Neural progenitor cell (in vitro differentiated cells): ENCODE measurements around the gene PRR23E. TPM values are rescaled to one million over a fixed set of nuclear protein-coding genes. Genes with fewer than 3 reads are reported as not detected.

Source experiments
- DNase-seq: peaks from one replicate; pipeline ENCODE4 v3.0.0-alpha.2; 2016; ENCODE audit warnings: low spot score
- H2AFZ ChIP-seq: fragments of 200-600 bp; sonication (generic); replicated peaks from 2 replicates; pipeline ENCODE4 v1.6.1; 2016; ENCODE audit warnings: antibody characterized with exemption
- H3F3A ChIP-seq: fragments of 200-600 bp; sonication (generic); 2 replicates; pipeline ENCODE4 v1.6.1; 2016; ENCODE audit warnings: antibody characterized with exemption, low read depth
- H3K27ac ChIP-seq: fragments of 200-600 bp; sonication (generic); 2 replicates; pipeline ENCODE4 v1.5.1; 2016; ENCODE audit warnings: mild to moderate bottlenecking
- H3K27me3 ChIP-seq: fragments of 200-600 bp; sonication (generic); 2 replicates; pipeline ENCODE4 v1.6.1; 2016; ENCODE audit warnings: mild to moderate bottlenecking, moderate library complexity
- H3K36me3 ChIP-seq: fragments of 200-600 bp; sonication (generic); 2 replicates; pipeline ENCODE4 v1.5.1; 2016
- H3K4me1 ChIP-seq: fragments of 200-600 bp; sonication (generic); 2 replicates; pipeline ENCODE4 v1.6.1; 2016; ENCODE audit warnings: mixed run types
- H3K4me2 ChIP-seq: fragments of 200-600 bp; sonication (generic); 2 replicates; pipeline ENCODE4 v1.6.1; 2016
- H3K4me3 ChIP-seq: fragments of 200-600 bp; sonication (generic); 2 replicates; pipeline ENCODE4 v1.5.1; 2016
- H3K79me2 ChIP-seq: fragments of 200-600 bp; sonication (generic); 2 replicates; pipeline ENCODE4 v1.6.1; 2016; ENCODE audit warnings: low read depth
- H3K9ac ChIP-seq: fragments of 200-600 bp; sonication (generic); 2 replicates; pipeline ENCODE4 v1.6.1; 2016
- H3K9me3 ChIP-seq: fragments of 200-600 bp; sonication (generic); 2 replicates; pipeline ENCODE4 v1.5.1; 2016; ENCODE audit warnings: low read depth
- H4K20me1 ChIP-seq: fragments of 200-600 bp; sonication (generic); 2 replicates; pipeline ENCODE4 v1.6.1; 2016; ENCODE audit warnings: low read depth
- H3K27ac Mint-ChIP-seq: 3 replicates; pipeline ENCODE4 v1.8.0; 2021; ENCODE audit warnings: mixed read lengths
- H3K27me3 Mint-ChIP-seq: 2 replicates; pipeline ENCODE4 v1.8.0; 2022; ENCODE audit warnings: low read depth, mild to moderate bottlenecking, inconsistent platforms, moderate library complexity, mixed read lengths; ENCODE audit not compliant: insufficient read depth
- H3K36me3 Mint-ChIP-seq: 3 replicates; pipeline ENCODE4 v1.8.0; 2021; ENCODE audit warnings: mixed read lengths
- H3K4me1 Mint-ChIP-seq: 3 replicates; pipeline ENCODE4 v1.8.0; 2021; ENCODE audit warnings: mixed read lengths
- H3K4me3 Mint-ChIP-seq: 3 replicates; pipeline ENCODE4 v1.8.0; 2021; ENCODE audit warnings: mild to moderate bottlenecking, moderate library complexity, mixed read lengths
- H3K9me3 Mint-ChIP-seq: 3 replicates; pipeline ENCODE4 v1.8.0; 2020; ENCODE audit warnings: mixed read lengths
- EZH2 ChIP-seq: fragments of 200-600 bp; sonication (generic); IDR thresholded peaks from 2 replicates; pipeline ENCODE4 v1.6.1; 2017; ENCODE audit warnings: antibody characterized with exemption, mild to moderate bottlenecking, moderate library complexity
- EZH2phosphoT487 ChIP-seq: fragments of 200-600 bp; sonication (generic); IDR thresholded peaks from 2 replicates; pipeline ENCODE4 v1.6.1; 2017; ENCODE audit warnings: antibody characterized with exemption
- total RNA-seq: library from RNA; depleted of rRNA; stranded (reverse); fragments of >200 nt; gene quantifications from 2 replicates; pipeline ENCODE4 v1.2.3, GENCODE V29; 2015; ENCODE audit warnings: low replicate concordance
- TF ChIP-seq, protein P1 (sequence below): fragments of 200-600 bp; sonication (generic); IDR thresholded peaks from 2 replicates; pipeline ENCODE4 v1.5.1; 2017; ENCODE audit warnings: antibody characterized with exemption, mild to moderate bottlenecking

PRR23E gene
- total RNA-seq, 1 donor from 2014 or later = not detected

DNA sequence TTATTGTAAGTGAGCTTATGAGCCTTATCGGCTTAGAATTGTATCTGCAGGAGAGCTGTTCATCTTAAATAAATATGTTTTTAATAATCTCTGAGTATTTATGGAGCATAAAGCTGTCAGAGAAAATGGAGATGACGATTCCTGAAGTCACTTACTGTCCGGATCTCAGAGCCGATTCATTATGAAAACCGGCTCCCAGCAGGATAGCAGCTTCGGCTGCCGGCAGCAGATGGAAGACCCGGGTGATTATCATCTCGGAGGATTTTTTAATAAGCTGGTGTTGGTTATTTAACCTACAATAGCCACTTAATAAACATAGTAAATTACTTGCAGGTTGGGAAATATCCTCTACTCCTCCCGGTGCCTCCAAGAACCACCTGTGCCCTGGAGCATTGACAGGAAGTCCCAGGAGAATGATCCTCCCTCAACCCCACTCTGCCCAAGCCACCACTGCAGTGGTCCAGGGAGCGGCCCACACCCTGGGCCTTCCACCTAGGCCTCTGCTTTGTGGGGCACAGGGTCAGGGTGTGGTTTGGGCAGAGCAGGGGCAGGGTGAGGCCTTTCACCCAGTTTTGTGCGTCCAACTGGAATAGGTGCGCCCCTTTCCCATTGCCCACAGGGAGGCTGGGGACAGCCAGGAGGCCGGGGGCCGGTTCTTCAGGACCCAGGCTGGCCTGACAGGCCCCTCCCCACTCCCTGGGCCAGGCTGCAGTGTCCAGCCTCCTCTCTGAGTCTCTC is 42.2 kb upstream of the PRR23E start:
- Mint-ChIP-seq H3K27ac (no peak overlapping the region), H3K4me3 (no peak overlapping the region), H3K4me1 (no peaks in the 10 kb centered on the region), H3K9me3 (no peaks in the 10 kb centered on the region), H3K27me3 (peaks cover 9% of the 10 kb centered on the region), H3K36me3 (no peaks in the 10 kb centered on the region)
- Histone ChIP-seq H3K4me3 (no peak overlapping the region), H3K4me2 (no peak overlapping the region), H4K20me1 (no peaks in the 10 kb centered on the region), H3K4me1 (no peaks in the 10 kb centered on the region), H3K36me3 (no peaks in the 10 kb centered on the region), H3F3A (peaks cover 4% of the 10 kb centered on the region), H3K27ac (no peak overlapping the region), H2AFZ (no peak overlapping the region), H3K79me2 (no peaks in the 10 kb centered on the region), H3K9me3 (no peaks in the 10 kb centered on the region), H3K9ac (no peak overlapping the region), H3K27me3 (no peaks in the 10 kb centered on the region)
- DNase-seq = no peak
- TF ChIP-seq, protein P1, sequence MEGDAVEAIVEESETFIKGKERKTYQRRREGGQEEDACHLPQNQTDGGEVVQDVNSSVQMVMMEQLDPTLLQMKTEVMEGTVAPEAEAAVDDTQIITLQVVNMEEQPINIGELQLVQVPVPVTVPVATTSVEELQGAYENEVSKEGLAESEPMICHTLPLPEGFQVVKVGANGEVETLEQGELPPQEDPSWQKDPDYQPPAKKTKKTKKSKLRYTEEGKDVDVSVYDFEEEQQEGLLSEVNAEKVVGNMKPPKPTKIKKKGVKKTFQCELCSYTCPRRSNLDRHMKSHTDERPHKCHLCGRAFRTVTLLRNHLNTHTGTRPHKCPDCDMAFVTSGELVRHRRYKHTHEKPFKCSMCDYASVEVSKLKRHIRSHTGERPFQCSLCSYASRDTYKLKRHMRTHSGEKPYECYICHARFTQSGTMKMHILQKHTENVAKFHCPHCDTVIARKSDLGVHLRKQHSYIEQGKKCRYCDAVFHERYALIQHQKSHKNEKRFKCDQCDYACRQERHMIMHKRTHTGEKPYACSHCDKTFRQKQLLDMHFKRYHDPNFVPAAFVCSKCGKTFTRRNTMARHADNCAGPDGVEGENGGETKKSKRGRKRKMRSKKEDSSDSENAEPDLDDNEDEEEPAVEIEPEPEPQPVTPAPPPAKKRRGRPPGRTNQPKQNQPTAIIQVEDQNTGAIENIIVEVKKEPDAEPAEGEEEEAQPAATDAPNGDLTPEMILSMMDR = no peak
- TF ChIP-seq EZH2 = no peak
- no peak for TF ChIP-seq EZH2phosphoT487

GRCh38 chr3:127151251-127151564 is 41.7 kb upstream of the PRR23E start:
- Histone ChIP-seq H3K4me1 (peaks cover 1% of the 10 kb centered on the region), H2AFZ (no peak overlapping the region), H3K36me3 (no peaks in the 10 kb centered on the region), H3K27me3 (no peaks in the 10 kb centered on the region), H3F3A (peaks cover 4% of the 10 kb centered on the region), H3K4me3 (no peak overlapping the region), H3K79me2 (no peaks in the 10 kb centered on the region), H3K27ac (no peak overlapping the region), H3K9me3 (no peaks in the 10 kb centered on the region), H4K20me1 (no peaks in the 10 kb centered on the region), H3K4me2 (no peak overlapping the region), H3K9ac (no peak overlapping the region)
- TF ChIP-seq EZH2phosphoT487 (no peak), EZH2 (no peak)
- TF ChIP-seq, protein P1 = no peak
- Mint-ChIP-seq H3K27ac (no peak overlapping the region), H3K36me3 (no peaks in the 10 kb centered on the region), H3K9me3 (no peaks in the 10 kb centered on the region), H3K4me3 (no peak overlapping the region), H3K27me3 (peaks cover 9% of the 10 kb centered on the region), H3K4me1 (no peaks in the 10 kb centered on the region)
- DNase-seq = no peak

DNA sequence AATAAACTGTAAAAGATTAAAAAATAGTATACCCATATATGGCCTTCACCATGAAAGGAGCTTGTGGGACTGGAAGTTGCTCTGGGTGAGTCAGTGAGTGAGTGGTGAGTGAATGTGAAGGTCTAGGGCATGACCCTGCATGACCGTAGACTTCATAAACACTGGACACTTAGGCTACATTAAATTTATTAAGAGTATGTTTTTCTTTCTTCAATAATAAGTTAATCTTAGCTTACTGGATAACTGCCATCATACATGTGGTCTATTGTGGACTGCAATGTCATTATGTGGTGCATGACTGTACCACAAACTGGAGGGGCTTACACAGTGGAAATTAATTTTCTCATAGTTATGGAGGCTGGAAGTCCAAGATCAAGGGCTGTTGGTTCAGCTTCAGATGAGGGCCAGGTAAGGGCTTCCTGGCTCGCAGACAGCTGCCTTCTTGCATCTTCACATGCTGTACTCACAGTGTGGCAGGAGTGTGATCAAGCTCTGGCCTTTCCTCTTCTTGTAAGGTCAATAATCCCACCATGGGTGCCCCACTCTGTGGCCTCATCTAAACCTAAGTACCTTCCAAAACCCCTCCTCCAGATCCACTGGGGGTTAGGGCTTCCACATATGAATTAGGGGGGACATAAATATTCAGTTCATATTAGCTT is 40.8 kb upstream of the PRR23E start:
- Histone ChIP-seq H3K4me1 (peaks cover 10% of the 10 kb centered on the region), H3K9ac (no peak overlapping the region), H3F3A (peaks cover 4% of the 10 kb centered on the region), H3K9me3 (no peaks in the 10 kb centered on the region), H3K4me2 (no peak overlapping the region), H3K36me3 (no peaks in the 10 kb centered on the region), H3K79me2 (no peaks in the 10 kb centered on the region), H3K27ac (no peak overlapping the region), H2AFZ (no peak overlapping the region), H3K4me3 (no peak overlapping the region), H4K20me1 (no peaks in the 10 kb centered on the region), H3K27me3 (no peaks in the 10 kb centered on the region)
- Mint-ChIP-seq H3K36me3 (no peaks in the 10 kb centered on the region), H3K4me1 (peaks cover 3% of the 10 kb centered on the region), H3K9me3 (no peaks in the 10 kb centered on the region), H3K27ac (no peak overlapping the region), H3K4me3 (no peak overlapping the region), H3K27me3 (peaks cover 11% of the 10 kb centered on the region)
- DNase-seq = no peak
- no peak for TF ChIP-seq EZH2phosphoT487
- no peak for TF ChIP-seq EZH2
- TF ChIP-seq, protein P1 = no peak
